SU-DHL-6 (cell line): ENCODE measurements around the gene SAMD7.

ENCODE experiments used
- H2AFZ ChIP-seq: fragments of 200-600 bp; sonication (generic); 2 replicates; pipeline ENCODE4 v1.6.1; 2014; ENCODE audit warnings: low read depth, mild to moderate bottlenecking, moderate library complexity, mixed read lengths, antibody characterized with exemption, low read length; ENCODE audit not compliant: severe bottlenecking
- H3F3A ChIP-seq: fragments of 200-600 bp; shearing (Covaris generic); 2 replicates; pipeline ENCODE4 v1.6.0; 2016; ENCODE audit warnings: antibody characterized with exemption, mild to moderate bottlenecking; ENCODE audit not compliant: insufficient read depth
- H3K27ac ChIP-seq: fragments of 200-600 bp; sonication (generic); 2 replicates; pipeline ENCODE4 v1.5.1; 2016; ENCODE audit warnings: low read depth, mild to moderate bottlenecking, low read length, moderate library complexity, mixed read lengths
- H3K27me3 ChIP-seq: fragments of 200-600 bp; sonication (generic), shearing (Covaris generic); 2 replicates; pipeline ENCODE4 v1.6.0; 2014; ENCODE audit warnings: mild to moderate bottlenecking, low read length
- H3K36me3 ChIP-seq: fragments of 200-600 bp; sonication (generic); 2 replicates; pipeline ENCODE4 v1.6.1; 2014; ENCODE audit warnings: mild to moderate bottlenecking, low read length, mixed read lengths
- H3K4me2 ChIP-seq: fragments of 300-600, 200-600 bp; shearing (Covaris generic), sonication (generic); 2 replicates; pipeline ENCODE4 v1.6.0; 2014; ENCODE audit warnings: low read length, low read depth, mild to moderate bottlenecking; ENCODE audit not compliant: poor library complexity, severe bottlenecking
- H3K4me3 ChIP-seq: fragments of 200-600 bp; sonication (generic); 2 replicates; pipeline ENCODE4 v1.5.1; 2014; ENCODE audit warnings: antibody characterized with exemption, low read length, mild to moderate bottlenecking, mixed read lengths; ENCODE audit not compliant: insufficient read depth, poor library complexity, severe bottlenecking
- H3K79me2 ChIP-seq: fragments of 200-600 bp; sonication (generic); 2 replicates; pipeline ENCODE4 v1.6.1; 2014; ENCODE audit warnings: mild to moderate bottlenecking, low read length, moderate library complexity; ENCODE audit not compliant: insufficient read depth
- H3K9ac ChIP-seq: fragments of 200-600 bp; sonication (generic); 2 replicates; pipeline ENCODE4 v1.7.0; 2014; ENCODE audit warnings: mild to moderate bottlenecking, low read length
- H3K9me2 ChIP-seq: fragments of 200-600 bp; sonication (generic); replicated peaks from 2 replicates; pipeline ENCODE4 v1.6.1; 2014; ENCODE audit warnings: low read length; ENCODE audit not compliant: insufficient read depth
- H3K9me3 ChIP-seq: fragments of 200-600 bp; sonication (generic); 2 replicates; pipeline ENCODE4 v1.6.1; 2014; ENCODE audit warnings: low read length, mixed read lengths; ENCODE audit not compliant: insufficient read depth
- H4K20me1 ChIP-seq: fragments of 200-600 bp; sonication (generic); 2 replicates; pipeline ENCODE4 v1.6.1; 2014; ENCODE audit warnings: low read depth, mild to moderate bottlenecking, antibody characterized with exemption, low read length, moderate library complexity, mixed read lengths
- CTCF ChIP-seq: fragments of 200-600 bp; sonication (generic); IDR thresholded peaks from one replicate; pipeline ENCODE4 v1.5.1; 2017; ENCODE audit warnings: antibody characterized with exemption, mild to moderate bottlenecking, low read length, moderate library complexity; ENCODE audit not compliant: insufficient read depth, poor library complexity, severe bottlenecking
- EZH2phosphoT487 ChIP-seq: fragments of 200-600 bp; sonication (generic), shearing (Covaris generic); conservative IDR thresholded peaks from 2 replicates; pipeline ENCODE4 v1.6.1; 2018; ENCODE audit warnings: mild to moderate bottlenecking, antibody characterized with exemption, low read length, moderate library complexity, mixed read lengths

The SAMD7 gene

DNA sequence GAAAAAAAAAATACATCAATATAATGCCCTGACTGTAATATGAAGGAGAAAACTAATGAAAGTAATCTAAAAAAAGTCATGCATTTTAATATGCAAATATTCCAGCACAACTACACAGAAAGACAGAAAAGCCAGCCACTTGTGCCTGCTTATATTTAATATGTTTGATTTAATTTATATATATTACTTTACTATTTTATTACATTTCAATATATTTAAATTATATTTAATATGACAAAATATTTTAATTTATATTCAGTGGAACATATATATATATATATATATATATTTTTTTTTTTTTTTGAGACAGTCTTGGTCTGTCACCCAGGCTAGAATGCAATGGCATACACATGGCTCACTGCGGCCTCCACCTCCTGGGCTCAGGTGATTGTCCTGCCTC lies 14.1 kb upstream of the SAMD7 start:
- H3K4me3 ChIP-seq = no peak overlapping the region

GRCh38 chr3:169901453-169901852 lies 9.9 kb upstream of the SAMD7 start:
- Histone ChIP-seq H3K27ac (no peak overlapping the region), H2AFZ (no peak overlapping the region), H3K9me2 (no peaks in the 10 kb centered on the region), H3K9me3 (peaks cover 16% of the 10 kb centered on the region), H3K27me3 (no peaks in the 10 kb centered on the region), H3K4me3 (no peak overlapping the region), H3K79me2 (no peaks in the 10 kb centered on the region), H3K9ac (no peak overlapping the region), H3K36me3 (no peaks in the 10 kb centered on the region), H3K4me2 (no peak overlapping the region), H4K20me1 (no peaks in the 10 kb centered on the region), H3F3A (no peaks in the 10 kb centered on the region)
- TF ChIP-seq EZH2phosphoT487 (no peak), CTCF (no peak)

More for the DNA sequence above, 14.1 kb upstream of the SAMD7 start:
- Histone ChIP-seq H3K4me2 (no peak overlapping the region), H3K9me3 (peaks cover 12% of the 10 kb centered on the region), H3K9ac (no peak overlapping the region), H3K36me3 (no peaks in the 10 kb centered on the region), H3K9me2 (no peaks in the 10 kb centered on the region), H3K79me2 (no peaks in the 10 kb centered on the region), H3F3A (no peaks in the 10 kb centered on the region), H3K27ac (no peak overlapping the region), H3K27me3 (no peaks in the 10 kb centered on the region), H2AFZ (no peak overlapping the region), H4K20me1 (no peaks in the 10 kb centered on the region)
- TF ChIP-seq EZH2phosphoT487 = no peak
- TF ChIP-seq CTCF = no peak

GRCh38 chr3:169905404-169905803 lies 6.0 kb upstream of the SAMD7 start:
- Histone ChIP-seq H4K20me1 (no peaks in the 10 kb centered on the region), H3K27ac (no peak overlapping the region), H3F3A (no peaks in the 10 kb centered on the region), H3K9me2 (no peaks in the 10 kb centered on the region), H3K27me3 (no peaks in the 10 kb centered on the region), H3K4me2 (no peak overlapping the region), H3K36me3 (no peaks in the 10 kb centered on the region), H3K4me3 (no peak overlapping the region), H2AFZ (no peak overlapping the region), H3K79me2 (no peaks in the 10 kb centered on the region), H3K9ac (no peak overlapping the region), H3K9me3 (peaks cover 16% of the 10 kb centered on the region)
- TF ChIP-seq EZH2phosphoT487 (no peak), CTCF (no peak)
